GM12891 (cell line): ENCODE data around the gene LIMA1.

Experiments
- POLR2A ChIP-seq: IDR thresholded peaks from 2 replicates; pipeline ENCODE4 v1.6.1; 2011; ENCODE audit warnings: low read depth, low read length, control low read depth
- POLR2AphosphoS5 ChIP-seq: IDR thresholded peaks from 2 replicates; pipeline ENCODE4 v1.6.1; 2011; ENCODE audit warnings: low read depth, low read length, control low read depth
- TAF1 ChIP-seq: IDR thresholded peaks from 2 replicates; pipeline ENCODE4 v1.6.1; 2011; ENCODE audit warnings: low read depth, low read length, control low read depth

DNA sequence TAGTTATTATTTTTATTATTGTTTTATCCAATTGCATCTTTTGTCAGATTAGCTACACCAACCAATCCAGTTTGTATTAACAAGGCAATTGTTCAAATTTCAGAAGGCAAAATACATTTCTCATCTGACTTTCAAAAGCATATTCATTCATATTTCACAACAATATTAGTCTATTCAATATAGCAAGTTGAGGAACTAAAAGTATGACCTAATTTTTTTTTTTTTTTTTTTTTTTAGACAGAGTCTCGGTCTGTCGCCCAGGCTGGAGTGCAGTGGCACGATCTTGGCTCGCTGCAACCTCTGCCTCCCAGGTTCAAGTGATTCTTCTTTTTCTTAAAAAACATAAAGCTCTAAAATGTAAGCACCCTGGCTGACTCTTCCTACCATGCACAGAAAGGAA lies 154.0 kb downstream of the LIMA1 start:
- no peak for TF ChIP-seq POLR2A
- TF ChIP-seq TAF1: no peak
- no peak for TF ChIP-seq POLR2AphosphoS5
